ENCODE measurements around the gene VWF.

DNA sequence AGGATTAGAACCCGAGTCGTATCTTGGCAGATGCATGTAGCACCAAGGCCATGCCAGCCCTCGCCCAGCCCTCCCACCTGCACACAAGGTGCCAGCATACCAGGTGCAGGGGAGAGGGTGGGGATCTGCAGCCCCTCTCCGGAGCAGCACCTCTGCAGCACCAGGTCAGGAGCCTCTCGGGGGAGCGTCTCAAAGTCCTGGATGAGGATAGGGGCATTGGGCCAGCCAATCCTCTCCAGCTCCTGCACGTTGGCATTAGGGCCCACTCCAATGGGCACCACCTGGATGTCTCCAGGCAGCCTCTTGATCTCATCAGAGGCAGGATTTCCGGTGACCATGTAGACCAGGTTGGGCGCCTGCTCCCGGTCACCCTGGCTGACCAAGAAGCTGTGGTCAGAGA is 106.2 kb downstream of the VWF start:
- TF ChIP-seq, protein P1, sequence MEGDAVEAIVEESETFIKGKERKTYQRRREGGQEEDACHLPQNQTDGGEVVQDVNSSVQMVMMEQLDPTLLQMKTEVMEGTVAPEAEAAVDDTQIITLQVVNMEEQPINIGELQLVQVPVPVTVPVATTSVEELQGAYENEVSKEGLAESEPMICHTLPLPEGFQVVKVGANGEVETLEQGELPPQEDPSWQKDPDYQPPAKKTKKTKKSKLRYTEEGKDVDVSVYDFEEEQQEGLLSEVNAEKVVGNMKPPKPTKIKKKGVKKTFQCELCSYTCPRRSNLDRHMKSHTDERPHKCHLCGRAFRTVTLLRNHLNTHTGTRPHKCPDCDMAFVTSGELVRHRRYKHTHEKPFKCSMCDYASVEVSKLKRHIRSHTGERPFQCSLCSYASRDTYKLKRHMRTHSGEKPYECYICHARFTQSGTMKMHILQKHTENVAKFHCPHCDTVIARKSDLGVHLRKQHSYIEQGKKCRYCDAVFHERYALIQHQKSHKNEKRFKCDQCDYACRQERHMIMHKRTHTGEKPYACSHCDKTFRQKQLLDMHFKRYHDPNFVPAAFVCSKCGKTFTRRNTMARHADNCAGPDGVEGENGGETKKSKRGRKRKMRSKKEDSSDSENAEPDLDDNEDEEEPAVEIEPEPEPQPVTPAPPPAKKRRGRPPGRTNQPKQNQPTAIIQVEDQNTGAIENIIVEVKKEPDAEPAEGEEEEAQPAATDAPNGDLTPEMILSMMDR (IDR thresholded peaks at IDR 0.05), result no peak
- no peak for TF ChIP-seq POLR2A (IDR thresholded peaks at IDR 0.05)

Data from right lobe of liver (tissue), 4 donors.